Glutamatergic neuron (in vitro differentiated cells): ENCODE data around the gene SRSF10. TPM values are rescaled to one million over a fixed set of nuclear protein-coding genes. Genes with fewer than 3 reads are reported as not detected.
"Not testable (repeated sequence)": the region's sequence is repeated elsewhere in the genome, so short reads cannot be mapped to it uniquely, and the experiment has no call there.

Experiments
- DNase-seq: peaks from one replicate; pipeline ENCODE4 v3.0.0; 2022
- H3K27ac Mint-ChIP-seq: one replicate; pipeline ENCODE4 v1.8.0; 2020; ENCODE audit warnings: mild to moderate bottlenecking, mixed read lengths, inconsistent platforms; ENCODE audit not compliant: unreplicated experiment
- H3K27me3 Mint-ChIP-seq: one replicate; pipeline ENCODE4 v1.8.0; 2020; ENCODE audit warnings: mild to moderate bottlenecking, moderate library complexity, mixed read lengths, inconsistent platforms; ENCODE audit not compliant: unreplicated experiment
- H3K36me3 Mint-ChIP-seq: one replicate; pipeline ENCODE4 v1.8.0; 2020; ENCODE audit warnings: mild to moderate bottlenecking, mixed read lengths, inconsistent platforms; ENCODE audit not compliant: unreplicated experiment
- H3K4me1 Mint-ChIP-seq: one replicate; pipeline ENCODE4 v1.8.0; 2020; ENCODE audit warnings: mild to moderate bottlenecking, low read depth, mixed read lengths, inconsistent platforms; ENCODE audit not compliant: unreplicated experiment
- H3K4me3 Mint-ChIP-seq: one replicate; pipeline ENCODE4 v1.8.0; 2020; ENCODE audit warnings: mild to moderate bottlenecking, mixed read lengths, inconsistent platforms; ENCODE audit not compliant: unreplicated experiment
- H3K9me3 Mint-ChIP-seq: one replicate; pipeline ENCODE4 v1.8.0; 2020; ENCODE audit warnings: mild to moderate bottlenecking, moderate library complexity, mixed read lengths, inconsistent platforms; ENCODE audit not compliant: unreplicated experiment
- total RNA-seq: library from RNA; stranded (reverse); fragmentation: NEBNext Ultra II Directional; extraction: Animal tissue kit (Norgen Biotek cat#: 25700); gene quantifications from one replicate; pipeline ENCODE4 v1.2.1, GENCODE V29; 2021; ENCODE audit not compliant: unreplicated experiment
- TF ChIP-seq, protein P1 (sequence below): fragments of 200-600 bp; sonication (generic); IDR thresholded peaks from one replicate; pipeline ENCODE4 v1.5.0; 2021; ENCODE audit not compliant: partially characterized antibody, unreplicated experiment

The SRSF10 gene
- total RNA-seq, 1 donor from 2014 or later, result 158 TPM

DNA sequence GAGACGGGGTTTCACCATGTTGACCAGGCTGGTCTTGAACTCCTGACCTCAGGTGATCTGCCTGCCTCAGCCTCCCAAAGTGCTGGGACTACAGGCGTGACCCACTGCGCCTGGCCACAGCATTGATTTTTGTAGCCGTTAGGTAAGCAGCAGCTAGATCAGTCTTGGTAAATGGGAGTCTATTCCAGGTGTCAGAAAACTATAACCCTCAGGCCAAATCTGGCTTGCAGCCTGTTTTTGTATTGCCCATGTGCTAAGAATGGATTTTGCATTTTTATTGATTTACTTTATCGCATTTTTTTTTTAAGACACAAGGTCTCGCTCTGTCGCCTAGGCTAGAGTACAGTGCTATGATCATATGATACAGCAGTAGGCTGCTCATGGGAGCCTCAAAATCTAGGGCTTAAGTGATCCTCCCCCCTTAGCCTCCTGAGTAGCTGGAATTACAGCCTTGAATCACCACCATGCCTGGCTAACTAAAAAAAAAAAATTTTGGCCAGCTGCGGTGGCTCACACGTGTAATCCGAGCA lies 16.6 kb upstream of the SRSF10 start:
- TF ChIP-seq, protein P1, sequence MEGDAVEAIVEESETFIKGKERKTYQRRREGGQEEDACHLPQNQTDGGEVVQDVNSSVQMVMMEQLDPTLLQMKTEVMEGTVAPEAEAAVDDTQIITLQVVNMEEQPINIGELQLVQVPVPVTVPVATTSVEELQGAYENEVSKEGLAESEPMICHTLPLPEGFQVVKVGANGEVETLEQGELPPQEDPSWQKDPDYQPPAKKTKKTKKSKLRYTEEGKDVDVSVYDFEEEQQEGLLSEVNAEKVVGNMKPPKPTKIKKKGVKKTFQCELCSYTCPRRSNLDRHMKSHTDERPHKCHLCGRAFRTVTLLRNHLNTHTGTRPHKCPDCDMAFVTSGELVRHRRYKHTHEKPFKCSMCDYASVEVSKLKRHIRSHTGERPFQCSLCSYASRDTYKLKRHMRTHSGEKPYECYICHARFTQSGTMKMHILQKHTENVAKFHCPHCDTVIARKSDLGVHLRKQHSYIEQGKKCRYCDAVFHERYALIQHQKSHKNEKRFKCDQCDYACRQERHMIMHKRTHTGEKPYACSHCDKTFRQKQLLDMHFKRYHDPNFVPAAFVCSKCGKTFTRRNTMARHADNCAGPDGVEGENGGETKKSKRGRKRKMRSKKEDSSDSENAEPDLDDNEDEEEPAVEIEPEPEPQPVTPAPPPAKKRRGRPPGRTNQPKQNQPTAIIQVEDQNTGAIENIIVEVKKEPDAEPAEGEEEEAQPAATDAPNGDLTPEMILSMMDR, result no peak
- H3K9me3 Mint-ChIP-seq, result no peaks in the 10 kb centered on the region
- H3K27me3 Mint-ChIP-seq, result no peaks in the 10 kb centered on the region
- H3K36me3 Mint-ChIP-seq, result no peaks in the 10 kb centered on the region
- no peak for DNase-seq
- H3K4me1 Mint-ChIP-seq, result no peaks in the 10 kb centered on the region
- H3K4me3 Mint-ChIP-seq, result no peak overlapping the region
- H3K27ac Mint-ChIP-seq, result no peak overlapping the region

DNA sequence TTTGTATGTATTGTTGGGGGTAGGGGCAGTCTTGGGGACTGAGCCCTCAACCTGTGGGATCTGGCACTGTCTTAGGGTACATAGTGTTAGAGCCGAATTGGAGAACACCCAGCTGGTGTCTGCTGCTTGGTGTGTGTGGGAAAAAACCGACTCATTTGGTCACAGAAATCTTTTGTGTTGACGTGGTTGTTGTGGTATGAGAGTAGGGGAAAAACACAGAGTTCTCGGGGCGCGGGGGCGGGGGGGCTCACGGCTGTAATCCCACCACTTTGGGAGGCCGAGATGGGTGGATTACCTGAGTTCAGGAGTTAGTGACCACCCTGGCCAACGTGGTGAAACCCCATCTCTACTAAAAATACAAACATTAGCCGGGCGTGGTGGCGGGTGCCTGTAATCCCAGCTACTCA lies 15.3 kb upstream of the SRSF10 start:
- no peaks in the 10 kb centered on the region for H3K36me3 Mint-ChIP-seq
- H3K4me3 Mint-ChIP-seq, result no peak overlapping the region
- H3K4me1 Mint-ChIP-seq, result no peaks in the 10 kb centered on the region
- H3K27ac Mint-ChIP-seq, result no peak overlapping the region
- H3K9me3 Mint-ChIP-seq, result no peaks in the 10 kb centered on the region
- no peaks in the 10 kb centered on the region for H3K27me3 Mint-ChIP-seq
- TF ChIP-seq, protein P1, result no peak
- no peak for DNase-seq

DNA sequence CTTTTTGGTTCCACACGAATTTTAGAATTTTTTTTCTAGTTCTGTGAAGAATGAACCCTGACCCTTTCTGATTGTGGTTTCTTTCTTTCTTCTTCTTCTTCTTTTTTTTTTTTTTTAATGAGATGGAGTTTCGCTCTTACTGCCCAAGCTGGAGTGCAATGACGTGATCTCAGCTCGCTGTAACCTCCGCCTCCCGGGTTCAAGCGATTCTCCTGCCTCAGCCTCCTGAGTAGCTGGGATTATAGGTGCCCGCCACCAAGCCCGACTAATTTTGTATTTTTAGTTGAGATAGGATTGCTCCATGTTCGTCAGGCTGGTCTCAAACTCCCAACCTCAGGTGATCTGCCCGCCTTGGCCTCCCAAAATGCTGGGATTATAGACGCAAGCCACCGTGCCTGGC lies 11.9 kb upstream of the SRSF10 start:
- not testable (repeated sequence) for H3K27ac Mint-ChIP-seq, DNase-seq, H3K27me3 Mint-ChIP-seq, H3K4me1 Mint-ChIP-seq, H3K36me3 Mint-ChIP-seq, H3K4me3 Mint-ChIP-seq, H3K9me3 Mint-ChIP-seq

- H3K36me3 Mint-ChIP-seq, result no peaks in the 10 kb centered on the region
- TF ChIP-seq, protein P1, result no peak
- no peak for DNase-seq
- H3K4me3 Mint-ChIP-seq, result no peak overlapping the region
- H3K27ac Mint-ChIP-seq, result no peak overlapping the region
- peaks cover 2% of the 10 kb centered on the region for H3K9me3 Mint-ChIP-seq
- H3K27me3 Mint-ChIP-seq, result no peaks in the 10 kb centered on the region
- H3K4me1 Mint-ChIP-seq, result no peaks in the 10 kb centered on the region
Observed at GRCh38 chr1:23989263-23989662, 9.1 kb upstream of the SRSF10 start.

GRCh38 chr1:23987038-23987437 lies 6.9 kb upstream of the SRSF10 start:
- H3K9me3 Mint-ChIP-seq, H3K4me3 Mint-ChIP-seq, H3K4me1 Mint-ChIP-seq, H3K36me3 Mint-ChIP-seq, H3K27me3 Mint-ChIP-seq, DNase-seq, H3K27ac Mint-ChIP-seq: not testable (repeated sequence)

- peaks cover 3% of the 10 kb centered on the region for H3K27me3 Mint-ChIP-seq
- TF ChIP-seq, protein P1, result no peak
- no peak for DNase-seq
- H3K4me3 Mint-ChIP-seq, result no peak overlapping the region
- no peak overlapping the region for H3K27ac Mint-ChIP-seq
- peaks cover 2% of the 10 kb centered on the region for H3K9me3 Mint-ChIP-seq
- no peaks in the 10 kb centered on the region for H3K36me3 Mint-ChIP-seq
- peaks cover 6% of the 10 kb centered on the region for H3K4me1 Mint-ChIP-seq
Observed at GRCh38 chr1:23984417-23985186, 4.5 kb upstream of the SRSF10 start.
